PC-3 (cell line): Measurements from ENCODE around the gene ICE1.
"Not testable (repeated sequence)": the region's sequence is repeated elsewhere in the genome, so short reads cannot be mapped to it uniquely, and the experiment has no call there.

Source experiments
- EZH2 ChIP-seq: fragments of 300-600 bp; sonication (generic); IDR thresholded peaks from one replicate; pipeline ENCODE4 v1.6.1; 2017; ENCODE audit warnings: antibody characterized with exemption, mild to moderate bottlenecking, low read length; ENCODE audit not compliant: unreplicated experiment
- EZH2phosphoT487 ChIP-seq: fragments of 300-600 bp; sonication (generic); IDR thresholded peaks from 2 replicates; pipeline ENCODE4 v1.6.1; 2018; ENCODE audit warnings: mild to moderate bottlenecking, antibody characterized with exemption, low read length, borderline replicate concordance
- TF ChIP-seq, protein P1 (sequence below): fragments of 300-600 bp; sonication (generic); conservative IDR thresholded peaks from 2 replicates; pipeline ENCODE4 v1.5.1; 2017; ENCODE audit warnings: antibody characterized with exemption, low read depth, mild to moderate bottlenecking, low read length

DNA sequence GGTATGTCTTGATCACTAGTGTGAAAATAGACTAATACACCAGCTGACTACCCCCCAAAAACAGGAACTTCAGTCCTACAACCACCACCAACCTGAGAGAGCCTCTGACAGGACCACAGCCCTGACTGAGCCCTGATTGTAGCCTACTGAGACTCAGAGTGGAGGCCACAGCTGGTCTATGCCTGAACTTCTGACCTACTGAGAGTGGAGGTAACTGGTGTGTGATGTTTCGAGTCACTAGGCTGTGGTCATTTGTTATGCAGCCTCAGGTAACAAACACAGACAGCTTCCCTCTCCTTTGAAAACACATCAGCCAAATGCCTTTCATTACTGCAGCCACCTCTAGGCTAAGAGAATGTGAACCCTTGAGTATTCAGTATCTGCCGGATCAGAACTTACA, 30.0 kb upstream of the ICE1 start:
- TF ChIP-seq EZH2phosphoT487, EZH2: not testable (repeated sequence)
- TF ChIP-seq, protein P1, sequence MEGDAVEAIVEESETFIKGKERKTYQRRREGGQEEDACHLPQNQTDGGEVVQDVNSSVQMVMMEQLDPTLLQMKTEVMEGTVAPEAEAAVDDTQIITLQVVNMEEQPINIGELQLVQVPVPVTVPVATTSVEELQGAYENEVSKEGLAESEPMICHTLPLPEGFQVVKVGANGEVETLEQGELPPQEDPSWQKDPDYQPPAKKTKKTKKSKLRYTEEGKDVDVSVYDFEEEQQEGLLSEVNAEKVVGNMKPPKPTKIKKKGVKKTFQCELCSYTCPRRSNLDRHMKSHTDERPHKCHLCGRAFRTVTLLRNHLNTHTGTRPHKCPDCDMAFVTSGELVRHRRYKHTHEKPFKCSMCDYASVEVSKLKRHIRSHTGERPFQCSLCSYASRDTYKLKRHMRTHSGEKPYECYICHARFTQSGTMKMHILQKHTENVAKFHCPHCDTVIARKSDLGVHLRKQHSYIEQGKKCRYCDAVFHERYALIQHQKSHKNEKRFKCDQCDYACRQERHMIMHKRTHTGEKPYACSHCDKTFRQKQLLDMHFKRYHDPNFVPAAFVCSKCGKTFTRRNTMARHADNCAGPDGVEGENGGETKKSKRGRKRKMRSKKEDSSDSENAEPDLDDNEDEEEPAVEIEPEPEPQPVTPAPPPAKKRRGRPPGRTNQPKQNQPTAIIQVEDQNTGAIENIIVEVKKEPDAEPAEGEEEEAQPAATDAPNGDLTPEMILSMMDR, result not testable (repeated sequence)
